GM19397 (cell line): ENCODE results near the gene VAMP4.

Source experiments
- ATAC-seq: cut with Tn5 transposase; IDR thresholded peaks from one replicate; pipeline ENCODE4 v1.9.1; 2021; ENCODE audit warnings: mild to moderate bottlenecking, moderate library complexity; ENCODE audit not compliant: unreplicated experiment

VAMP4 gene

GRCh38 chr1:171653796-171654195, 88.1 kb downstream of the VAMP4 start:
- ATAC-seq = no peak

- ATAC-seq = no peak
Observed at GRCh38 chr1:171652234-171652822, 89.5 kb downstream of the VAMP4 start, which contains the start of gene MYOC. MYOC (minus strand) TSS chr1:171652688; CDS start chr1:171652611, 77 bp downstream.
